Suprapubic skin (tissue), 4 donors: Measurements from ENCODE around the gene SUN2. TPM values are rescaled to one million over a fixed set of nuclear protein-coding genes. Genes with fewer than 3 reads are reported as not detected.

ENCODE experiments used
- DNase-seq, 2 donors: peaks; one replicate each; pipeline ENCODE4 v3.0.0-alpha.2; 2019; ENCODE audit warnings: low spot score in 2 of 2
- H3K27ac ChIP-seq: fragments of 200-600 bp; sonication (generic); one replicate; pipeline ENCODE4 v1.5.1; 2019
- H3K27me3 ChIP-seq: fragments of 200-600 bp; sonication (generic); one replicate; pipeline ENCODE4 v1.5.1; 2019
- H3K36me3 ChIP-seq: fragments of 200-600 bp; sonication (generic); one replicate; pipeline ENCODE4 v1.5.1; 2019
- H3K4me1 ChIP-seq: fragments of 200-600 bp; sonication (generic); one replicate; pipeline ENCODE4 v1.5.1; 2019
- H3K4me3 ChIP-seq: fragments of 200-600 bp; sonication (generic); one replicate; pipeline ENCODE4 v1.5.1; 2019; ENCODE audit warnings: mild to moderate bottlenecking
- H3K9me3 ChIP-seq: fragments of 200-600 bp; sonication (generic); one replicate; pipeline ENCODE4 v1.5.1; 2019
- CTCF ChIP-seq, 2 donors: fragments of 200-600 bp in 1 of 2; fragments of 450-650 bp in 1 of 2; sonication (generic) in 1 of 2; IDR thresholded peaks; one replicate each; pipeline ENCODE4 v1.5.1; 2016 to 2019; ENCODE audit warnings: antibody characterized with exemption in 2 of 2, mild to moderate bottlenecking in 1 of 2, moderate library complexity in 1 of 2
- EP300 ChIP-seq: sonication (generic); formaldehyde crosslinking; IDR thresholded peaks from one replicate; pipeline ENCODE4 v1.6.1; 2017; ENCODE audit warnings: antibody characterized with exemption
- POLR2A ChIP-seq, 2 donors: fragments of 450-650 bp; IDR thresholded peaks; one replicate each; pipeline ENCODE4 v1.6.1; 2017; ENCODE audit warnings: antibody characterized with exemption in 2 of 2, mild to moderate bottlenecking in 2 of 2, moderate library complexity in 2 of 2
- POLR2AphosphoS5 ChIP-seq, 3 donors: sonication (generic); formaldehyde crosslinking; IDR thresholded peaks; one replicate each; pipeline ENCODE4 v1.6.1; 2017; ENCODE audit warnings: antibody characterized with exemption in 3 of 3
- WGBS: methylation state at CpG from one replicate; pipeline ENCODE4 v1.1.5; 2018; 5-methylcytosine and 5-hydroxymethylcytosine counted together
- total RNA-seq, 4 donors: library from RNA; depleted of rRNA; stranded (reverse); fragments of >200 nt; gene quantifications; one replicate each; pipeline ENCODE4 v1.1.0, GENCODE V29; 2016

The SUN2 gene
- total RNA-seq, 4 donors from 2014 or later, result 186 to 262 (median 232) TPM

GRCh38 chr22:38694940-38695339 lies 60.9 kb downstream of the SUN2 start:
- no peaks in the 10 kb centered on the region for H3K9me3 ChIP-seq
- 51% methylated on average over 3 of the region's 3 CpGs for WGBS
- H3K27ac ChIP-seq, result no peak overlapping the region
- no peak for TF ChIP-seq EP300
- TF ChIP-seq CTCF (IDR thresholded peaks at IDR 0.05), result no peak
- TF ChIP-seq POLR2AphosphoS5 (IDR thresholded peaks at IDR 0.05), result no peak
- no peak for TF ChIP-seq POLR2A (IDR thresholded peaks at IDR 0.05)
- no peak for DNase-seq
- no peak overlapping the region for H3K4me3 ChIP-seq
- H3K36me3 ChIP-seq, result peaks cover 5% of the 10 kb centered on the region
- H3K27me3 ChIP-seq, result no peaks in the 10 kb centered on the region
- peaks cover 58% of the 10 kb centered on the region for H3K4me1 ChIP-seq

- no peaks in the 10 kb centered on the region for H3K9me3 ChIP-seq
- WGBS, result 85% methylated on average over 2 of the region's 2 CpGs
- no peak for TF ChIP-seq EP300
- no peak for TF ChIP-seq POLR2AphosphoS5 (IDR thresholded peaks at IDR 0.05)
- no peak for TF ChIP-seq CTCF (IDR thresholded peaks at IDR 0.05)
- no peak for TF ChIP-seq POLR2A (IDR thresholded peaks at IDR 0.05)
- DNase-seq, result no peak
- H3K36me3 ChIP-seq, result peaks cover 14% of the 10 kb centered on the region
- H3K27ac ChIP-seq, result no peak overlapping the region
- H3K4me1 ChIP-seq, result peaks cover 49% of the 10 kb centered on the region
- H3K4me3 ChIP-seq, result no peak overlapping the region
- no peaks in the 10 kb centered on the region for H3K27me3 ChIP-seq
These were observed 61.7 kb downstream of the SUN2 start for GRCh38 chr22:38694049-38694448.

GRCh38 chr22:38689651-38690050 lies 66.1 kb downstream of the SUN2 start:
- no peak for DNase-seq
- Histone ChIP-seq H3K27ac (no peak overlapping the region), H3K9me3 (no peaks in the 10 kb centered on the region), H3K36me3 (peaks cover 54% of the 10 kb centered on the region), H3K4me3 (no peak overlapping the region), H3K4me1 (peaks cover 6% of the 10 kb centered on the region), H3K27me3 (no peaks in the 10 kb centered on the region)
- 53% methylated on average over 1 of the region's 1 CpG for WGBS
- TF ChIP-seq CTCF (IDR thresholded peaks at IDR 0.05), result no peak
- no peak for TF ChIP-seq POLR2AphosphoS5 (IDR thresholded peaks at IDR 0.05)
- TF ChIP-seq EP300, result no peak
- TF ChIP-seq POLR2A (IDR thresholded peaks at IDR 0.05), result no peak

- no peak for TF ChIP-seq POLR2AphosphoS5 (IDR thresholded peaks at IDR 0.05)
- TF ChIP-seq POLR2A (IDR thresholded peaks at IDR 0.05), result no peak
- TF ChIP-seq CTCF (IDR thresholded peaks at IDR 0.05), result no peak
- no peak for TF ChIP-seq EP300
- peaks cover 17% of the 10 kb centered on the region for H3K4me1 ChIP-seq
- no peak overlapping the region for H3K27ac ChIP-seq
- peaks cover 66% of the 10 kb centered on the region for H3K36me3 ChIP-seq
- H3K27me3 ChIP-seq, result no peaks in the 10 kb centered on the region
- WGBS, result 73% methylated on average over 1 of the region's 1 CpG
- H3K9me3 ChIP-seq, result no peaks in the 10 kb centered on the region
- DNase-seq, result no peak
- no peak overlapping the region for H3K4me3 ChIP-seq
These were observed 70.0 kb downstream of the SUN2 start for GRCh38 chr22:38685761-38686160.

- Histone ChIP-seq H3K9me3 (no peaks in the 10 kb centered on the region), H3K27ac (no peak overlapping the region), H3K27me3 (no peaks in the 10 kb centered on the region), H3K4me1 (peaks cover 17% of the 10 kb centered on the region), H3K4me3 (no peak overlapping the region), H3K36me3 (peaks cover 60% of the 10 kb centered on the region)
- no peak for DNase-seq
- 85% methylated on average over 9 of the region's 9 CpGs for WGBS
- TF ChIP-seq POLR2A (IDR thresholded peaks at IDR 0.05), result no peak
- no peak for TF ChIP-seq POLR2AphosphoS5 (IDR thresholded peaks at IDR 0.05)
- no peak for TF ChIP-seq EP300
- TF ChIP-seq CTCF (IDR thresholded peaks at IDR 0.05), result no peak
These were observed 70.9 kb downstream of the SUN2 start for GRCh38 chr22:38684895-38685294.

Other genes starting within 250 kb of the SUN2 start
- gene DDX17, start 249.7 kb downstream of the SUN2 start, total RNA-seq, result 100 to 1,000 TPM; 315 to 696 (median 363) TPM
- 10 to 100 TPM in 1 of 4 donors, 1 to 10 TPM in 1, under 1 TPM in 2; 0.25 to 19.0 (median 0.68) TPM for gene DMC1, start 185.8 kb downstream of the SUN2 start, total RNA-seq
- gene FAM227A, start 99.6 kb downstream of the SUN2 start, total RNA-seq, result 1 to 10 TPM in 3 of 4 donors, under 1 TPM in 1; 0.89 to 6.2 (median 2.2) TPM
- gene CBY1, start 99.4 kb downstream of the SUN2 start, total RNA-seq, result 10 to 100 TPM in 3 of 4 donors, 1 to 10 TPM in 1; 9.9 to 25.7 (median 15.4) TPM
- 10 to 100 TPM; 15.6 to 56.2 (median 36.7) TPM for gene TOMM22, start 74.0 kb downstream of the SUN2 start, total RNA-seq
- 10 to 100 TPM; 51.4 to 87.4 (median 62.3) TPM for gene JOSD1, start 55.1 kb downstream of the SUN2 start, total RNA-seq
- gene GTPBP1, start 50.1 kb downstream of the SUN2 start, total RNA-seq, result 100 to 1,000 TPM in 1 of 4 donors, 10 to 100 TPM in 3; 73.0 to 100 (median 76.8) TPM
- 10 to 100 TPM; 21.8 to 27.7 (median 27.6) TPM for gene DNAL4, start 38.1 kb upstream of the SUN2 start, total RNA-seq
- 1 to 10 TPM; 1.0 to 2.4 (median 2.1) TPM for gene NPTXR, start 88.0 kb upstream of the SUN2 start, total RNA-seq
- 10 to 100 TPM; 11.5 to 31.4 (median 22.1) TPM for gene CBX6, start 116.2 kb upstream of the SUN2 start, total RNA-seq
- gene APOBEC3A, start 201.6 kb upstream of the SUN2 start, total RNA-seq, result 1 to 10 TPM in 1 of 4 donors, not detected in 3; 2.1 TPM
- gene APOBEC3B, start 226.3 kb upstream of the SUN2 start, total RNA-seq, result 1 to 10 TPM in 3 of 4 donors, not detected in 1; 1.0 to 2.4 (median 2.1) TPM